Suppressor macrophage (primary cell): Measurements from ENCODE around the gene DIPK2A.

Experiments
- DNase-seq, 4 experiments: peaks; one replicate each; pipeline ENCODE4 v3.0.0-alpha.2; 2020 to 2022

The DIPK2A gene

DNA sequence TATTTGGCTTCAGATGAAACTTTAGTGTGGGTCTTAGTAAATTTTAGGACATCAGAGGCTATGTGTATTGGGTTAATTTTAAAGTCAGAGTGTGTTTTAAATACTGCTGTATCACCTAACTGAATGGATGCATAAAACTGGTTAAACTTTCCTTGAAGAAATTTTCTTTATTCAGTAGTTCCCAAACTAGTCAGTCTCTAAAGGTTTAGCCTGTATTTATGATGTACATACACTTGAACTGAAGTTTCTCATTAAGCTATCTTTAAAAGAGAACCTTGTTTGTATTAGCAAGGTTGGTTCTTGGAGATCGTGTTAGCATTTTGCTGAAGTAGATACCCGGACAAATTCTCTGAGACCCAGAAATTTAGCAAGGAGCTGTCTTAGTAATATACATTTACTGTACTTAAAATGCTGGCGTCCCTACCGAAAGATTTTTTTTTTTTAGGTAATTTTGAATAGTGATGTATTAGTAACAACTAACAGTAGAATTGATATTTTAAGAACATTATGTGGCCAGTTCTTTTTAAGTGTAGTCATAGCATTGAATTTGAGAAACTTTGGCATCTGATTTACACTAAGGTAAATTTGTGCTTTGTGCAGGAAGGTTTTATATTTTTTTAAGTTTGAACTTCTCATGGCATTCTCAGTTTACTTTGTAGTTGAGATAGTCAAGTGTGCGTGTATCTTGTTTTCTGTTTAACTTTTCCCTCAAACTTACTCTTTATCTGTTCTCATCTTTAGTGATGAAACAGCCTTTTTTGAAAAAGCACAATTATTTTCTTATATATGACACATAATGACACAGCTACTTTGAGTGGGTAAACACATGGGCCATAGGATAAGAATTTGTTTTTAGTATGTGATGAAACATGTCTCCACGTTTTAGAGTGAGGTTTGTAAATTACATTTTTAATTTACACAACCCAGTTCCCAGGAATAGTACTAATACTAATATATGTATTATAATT lies 2.9 kb downstream of the DIPK2A start:
- no peak for DNase-seq

- DNase-seq: peak; percentile 55 to 75 (median 64)
Measured at GRCh38 chr3:143975554-143976152, 4.0 kb downstream of the DIPK2A start.

- peak; percentile 37 to 85 (median 67) for DNase-seq
Measured at GRCh38 chr3:143977341-143978262, 6.0 kb downstream of the DIPK2A start.

DNA sequence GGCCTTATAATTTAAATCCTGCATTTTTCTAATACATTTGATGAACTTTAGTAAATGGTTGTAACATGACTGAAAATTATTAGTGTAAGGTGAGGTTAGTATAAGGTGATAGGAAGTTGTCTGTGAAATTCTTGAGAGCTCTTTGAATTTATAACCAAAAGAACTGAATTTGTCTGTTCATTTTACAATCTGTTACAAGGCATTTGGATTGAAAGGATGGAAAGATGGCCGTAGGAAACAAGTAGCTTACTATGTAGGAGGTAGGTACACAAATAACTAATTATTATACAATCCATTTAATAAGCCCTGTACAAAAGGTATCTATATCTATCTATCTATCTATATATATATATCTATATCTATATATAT lies 6.6 kb downstream of the DIPK2A start:
- no peak for DNase-seq

DNA sequence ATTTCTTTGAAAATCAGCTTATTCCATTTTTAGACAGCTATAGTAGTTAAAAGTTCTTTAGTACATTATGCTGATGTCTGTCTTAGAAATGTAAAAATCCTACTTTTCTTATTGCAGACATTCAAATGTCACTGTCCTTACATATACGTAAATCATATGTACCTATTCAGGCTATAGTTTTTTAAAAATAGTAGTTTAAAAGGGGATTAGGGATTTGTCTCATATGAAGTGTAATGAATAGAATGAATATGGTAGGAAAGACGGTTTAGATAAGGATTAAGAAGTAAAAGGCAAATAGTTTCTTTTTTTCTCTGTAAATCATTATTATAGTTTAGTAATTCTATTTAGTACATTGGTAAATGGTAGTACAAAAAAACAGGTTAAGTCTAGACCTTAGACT lies 7.4 kb downstream of the DIPK2A start:
- DNase-seq: no peak

DNA sequence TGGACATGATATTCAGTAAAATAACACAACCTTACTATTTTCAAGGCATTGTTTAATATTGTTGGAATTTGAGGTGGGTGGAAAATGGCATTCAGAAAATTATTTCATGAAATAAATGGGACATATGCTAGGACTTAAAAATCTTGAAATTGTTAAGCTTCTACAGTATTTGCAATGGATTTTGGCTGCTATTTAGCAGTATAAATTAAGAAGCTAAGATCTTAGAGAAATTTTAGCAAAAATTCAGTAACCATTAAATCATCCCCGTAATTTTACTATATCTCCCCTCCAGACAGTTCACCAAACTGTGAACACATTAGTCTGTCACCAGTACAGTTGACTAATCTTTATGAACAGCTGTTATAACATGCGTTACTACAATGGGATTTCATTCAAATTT lies 8.2 kb downstream of the DIPK2A start:
- no peak for DNase-seq

DNA sequence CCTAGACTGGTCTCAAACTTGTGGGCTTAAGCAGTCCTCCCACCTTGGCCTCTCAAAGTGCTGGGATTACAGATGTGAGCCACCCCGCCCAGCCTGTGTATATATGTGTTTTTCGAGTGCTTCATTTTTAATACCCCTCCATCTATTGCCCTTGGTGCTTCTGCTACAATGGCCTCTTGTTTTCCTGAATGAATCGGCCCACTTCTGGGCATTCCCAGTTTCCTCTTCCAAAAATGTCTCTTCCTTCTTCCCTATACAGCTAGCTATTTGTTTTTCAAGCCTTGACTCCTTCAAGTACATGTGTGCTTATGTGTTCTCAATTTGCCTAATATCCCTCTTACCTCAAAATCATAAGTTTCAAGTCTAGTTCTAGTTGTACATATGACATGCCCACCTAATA lies 16.7 kb downstream of the DIPK2A start:
- no peak for DNase-seq

DNA sequence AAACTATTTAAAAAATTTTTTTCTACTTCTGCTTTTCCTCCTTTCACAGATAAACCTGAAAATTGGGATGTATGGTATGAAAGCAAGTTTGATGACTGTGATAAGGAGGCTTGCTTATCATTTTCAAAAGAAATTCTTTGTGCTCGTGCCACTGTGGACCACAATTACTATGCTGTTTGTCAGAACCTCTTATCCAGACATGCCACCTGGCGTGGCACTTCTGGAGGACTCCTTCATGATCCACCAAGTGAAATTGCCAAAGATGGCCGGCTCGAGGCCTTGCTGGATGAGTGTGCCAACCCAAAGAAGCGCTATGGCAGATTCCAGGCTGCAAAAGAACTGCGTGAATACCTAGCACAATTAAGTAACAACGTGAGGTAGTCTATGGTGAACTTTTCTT lies 17.8 kb downstream of the DIPK2A start:
- no peak for DNase-seq

GRCh38 chr3:143991713-143992112 lies 20.1 kb downstream of the DIPK2A start:
- no peak for DNase-seq

DNA sequence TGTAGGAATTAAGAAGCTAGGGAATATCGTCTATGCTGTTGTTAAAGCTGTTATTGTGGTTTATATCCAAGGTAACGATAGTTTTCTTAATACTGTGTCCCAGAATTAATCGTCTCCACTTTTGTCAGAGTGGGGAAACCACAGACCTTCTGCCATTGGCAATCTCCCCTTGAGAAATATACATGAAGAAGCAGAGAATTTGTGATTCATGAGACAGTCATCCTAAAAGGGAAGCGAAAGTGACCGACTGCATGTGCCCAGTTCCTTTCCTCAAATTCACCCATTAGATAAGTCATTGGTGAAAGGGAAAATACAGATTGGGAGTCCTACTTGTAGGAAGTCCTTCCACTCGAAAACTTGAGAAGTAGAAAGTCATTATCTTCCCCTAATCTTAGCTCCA lies 26.6 kb downstream of the DIPK2A start:
- peak; percentile 83 to 96 (median 88) for DNase-seq

- peak in 1 of 4 experiments; percentile 13 for DNase-seq
Measured at GRCh38 chr3:144003051-144003450, 31.4 kb downstream of the DIPK2A start.

DNA sequence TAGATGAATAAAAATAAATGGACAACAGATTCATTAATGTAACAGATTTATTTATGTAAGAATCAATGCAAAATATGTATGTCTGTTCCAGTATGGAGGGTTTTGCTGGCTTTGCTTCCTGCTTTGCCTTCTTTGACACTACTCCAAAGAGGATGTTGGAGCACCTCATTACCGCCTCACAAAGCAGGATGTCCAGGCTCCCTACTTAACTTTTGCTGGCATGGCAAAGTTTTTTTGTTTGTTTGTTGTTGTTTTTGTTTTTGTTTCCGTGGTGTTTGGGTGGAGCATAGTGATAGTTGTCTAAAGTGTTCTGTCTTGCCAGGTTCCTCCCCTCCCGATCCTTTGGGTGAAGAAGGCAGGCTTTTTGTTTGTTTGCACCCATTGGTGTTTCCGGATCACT lies 38.7 kb downstream of the DIPK2A start:
- no peak for DNase-seq

DNA sequence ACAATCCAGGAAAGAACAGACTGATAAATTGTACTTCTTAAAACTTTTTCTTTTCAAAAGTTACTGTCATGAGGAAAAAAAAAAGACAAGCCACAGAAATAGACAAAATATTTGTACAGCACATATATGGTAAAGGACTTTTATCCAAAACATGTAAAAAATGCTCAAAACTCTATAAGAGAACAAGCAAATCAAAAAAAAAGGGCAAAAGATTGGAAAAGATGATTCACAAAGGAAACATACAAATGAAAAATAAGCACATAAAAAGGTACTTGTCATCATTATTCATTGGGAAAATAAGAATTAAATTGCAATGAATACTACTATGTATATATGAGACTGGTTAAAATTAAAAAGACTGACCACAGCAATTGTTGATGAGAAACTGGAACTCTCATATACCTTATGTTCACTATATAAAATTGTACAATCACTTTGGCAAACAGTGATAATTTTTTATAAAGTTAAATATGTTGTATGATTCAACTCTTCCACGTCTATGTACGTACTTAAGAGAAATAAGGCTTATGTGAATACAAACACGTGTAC lies 39.7 kb downstream of the DIPK2A start:
- no peak for DNase-seq

DNA sequence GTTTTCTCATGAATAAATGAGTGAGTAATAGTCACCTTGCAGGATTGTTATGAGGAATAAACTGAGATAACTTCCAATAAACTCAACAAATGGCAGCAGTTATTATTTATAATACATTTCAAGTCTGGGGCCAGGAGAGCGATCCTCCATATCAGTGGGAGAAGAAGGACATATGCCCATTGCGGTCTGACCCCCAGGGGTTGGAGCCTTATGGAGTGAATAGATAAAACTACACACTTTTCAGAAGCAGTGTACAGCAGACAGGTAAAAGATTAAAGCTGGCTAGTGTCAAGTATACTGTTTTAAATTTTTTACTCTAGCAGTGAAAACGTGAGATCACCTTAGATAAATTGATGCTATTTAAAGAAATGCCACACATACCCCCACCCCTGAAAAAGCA lies 43.5 kb downstream of the DIPK2A start:
- no peak for DNase-seq

- DNase-seq: no peak
Measured at GRCh38 chr3:144018776-144019175, 47.2 kb downstream of the DIPK2A start.
